T-helper 2 cell (primary cell): Measurements from ENCODE around the gene CDK13.

ENCODE experiments used
- DNase-seq, 5 experiments: peaks; one replicate each; pipeline versions ENCODE4 v3.0.0 to v3.0.0-alpha.2; 2012 to 2022

CDK13 gene

DNA sequence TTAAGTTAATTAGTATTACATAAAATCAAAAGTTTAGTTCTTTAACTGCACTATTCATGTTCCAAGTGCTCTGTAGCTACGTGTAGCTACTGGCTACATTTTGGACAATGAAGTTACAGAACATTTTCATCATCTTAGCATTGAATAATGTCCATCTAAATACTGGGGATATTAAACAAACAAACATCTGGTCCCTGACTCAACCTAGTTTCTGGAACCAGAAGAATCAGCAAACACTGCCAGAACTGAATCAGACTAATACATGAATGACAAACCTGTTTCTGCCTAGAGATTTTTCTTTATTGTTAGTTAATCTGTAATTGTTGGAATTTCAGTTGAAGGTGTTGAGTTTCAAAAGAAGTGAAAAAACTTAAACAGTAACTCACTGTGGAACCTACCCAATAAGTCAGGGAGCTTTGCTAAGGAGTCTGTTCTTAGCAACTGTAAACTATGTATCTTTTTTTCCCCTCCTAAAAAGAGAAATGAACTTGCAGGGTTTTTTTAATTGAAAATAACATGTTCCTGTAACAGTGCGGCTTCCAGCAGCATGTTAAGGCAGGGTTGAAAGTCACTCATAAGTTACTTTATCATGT, 58.3 kb downstream of the CDK13 start:
- DNase-seq = no peak

DNA sequence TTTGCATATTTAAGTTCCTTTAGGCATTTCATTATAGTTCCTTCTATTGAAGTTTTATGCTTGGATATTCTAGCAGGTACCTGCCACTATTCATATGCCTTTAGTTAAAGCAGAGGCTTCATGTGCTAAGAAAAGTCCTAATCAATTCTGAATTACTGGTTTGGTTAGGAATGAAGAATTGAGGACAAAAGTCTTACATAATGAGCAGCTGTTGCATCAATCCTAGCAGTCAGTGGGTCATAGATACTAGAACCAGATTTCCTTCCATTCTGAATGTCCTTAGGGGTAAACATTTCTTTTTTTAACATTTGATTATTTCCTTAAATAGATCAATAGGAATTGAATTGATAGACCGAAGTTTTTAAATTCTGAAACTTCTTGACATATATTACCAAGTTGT, 59.2 kb downstream of the CDK13 start:
- DNase-seq = no peak

DNA sequence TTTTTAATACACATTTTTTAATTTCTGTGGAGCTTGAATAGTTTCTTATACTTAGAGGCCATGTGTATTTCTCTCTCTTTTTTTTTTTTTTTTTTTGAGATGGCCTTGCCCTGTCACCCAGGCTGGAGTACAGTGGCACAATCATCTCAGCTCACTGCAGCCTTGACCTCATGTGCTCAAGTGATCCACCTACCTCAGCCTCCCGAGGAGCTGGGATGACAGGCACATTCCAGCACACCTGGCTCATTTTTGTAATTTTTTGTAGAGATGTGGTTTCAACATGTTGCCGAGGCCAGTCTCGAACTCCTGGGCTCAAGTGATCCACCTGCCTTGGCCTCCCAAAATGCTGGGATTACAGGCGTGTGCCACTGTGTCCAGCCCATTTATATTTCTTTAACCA, 64.3 kb downstream of the CDK13 start:
- no peak for DNase-seq

DNA sequence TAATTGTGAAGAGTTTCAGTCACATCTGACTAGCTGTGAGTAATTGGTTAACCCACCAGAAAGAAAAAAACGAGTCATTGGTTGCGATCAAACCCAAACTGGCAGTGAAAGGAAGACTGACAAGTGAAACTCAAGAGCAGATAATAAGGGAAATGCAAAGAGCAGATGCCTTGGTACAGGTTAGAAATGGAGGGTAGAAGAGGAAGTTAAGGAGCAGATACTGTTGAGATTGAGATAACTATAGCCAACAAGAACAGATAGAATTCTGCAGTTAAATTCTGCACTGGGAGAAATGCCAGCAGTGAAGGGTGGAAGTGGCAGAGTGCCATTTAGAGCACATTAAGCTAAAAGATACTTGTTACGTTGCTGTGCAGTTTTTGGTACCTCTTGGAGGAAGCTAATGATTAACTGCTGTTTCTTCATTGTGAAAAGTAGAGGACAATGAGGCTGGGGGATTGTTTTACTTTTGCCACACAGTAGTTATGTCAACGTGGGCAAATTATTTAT, 65.8 kb downstream of the CDK13 start:
- peak in 1 of 5 experiments; percentile 43 for DNase-seq

GRCh38 chr7:40019558-40019957, 69.5 kb downstream of the CDK13 start:
- no peak for DNase-seq

GRCh38 chr7:40024048-40024447, 74.0 kb downstream of the CDK13 start:
- DNase-seq = no peak

GRCh38 chr7:40024841-40025240, 74.8 kb downstream of the CDK13 start:
- no peak for DNase-seq

DNA sequence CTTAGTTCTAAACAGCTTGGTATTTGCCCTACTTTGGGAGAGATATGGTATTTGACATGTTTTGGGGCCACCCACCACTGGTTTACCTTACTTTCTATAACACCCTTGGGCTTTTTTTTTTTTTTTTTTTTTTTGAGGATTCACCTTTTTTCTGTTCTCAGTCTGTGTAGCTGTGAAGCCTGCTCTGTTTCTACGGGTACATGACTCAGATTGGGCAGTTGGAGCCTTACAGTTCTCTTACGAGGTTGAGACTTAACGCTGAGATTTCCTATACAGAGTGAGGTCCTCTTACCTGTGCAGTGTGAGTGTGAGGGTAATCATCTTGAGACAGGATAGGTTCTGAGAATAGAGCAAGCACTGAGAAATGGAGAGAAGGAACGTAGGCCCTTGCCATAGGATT, 77.5 kb downstream of the CDK13 start:
- DNase-seq = no peak

- no peak for DNase-seq
Observed at GRCh38 chr7:40033826-40034225, 83.8 kb downstream of the CDK13 start.

- no peak for DNase-seq
Observed at GRCh38 chr7:40041456-40041855, 91.4 kb downstream of the CDK13 start.

GRCh38 chr7:40043164-40043563, 93.1 kb downstream of the CDK13 start:
- DNase-seq = no peak

- peak in 1 of 5 experiments; percentile 15 for DNase-seq
Observed at GRCh38 chr7:40047661-40048060, 97.6 kb downstream of the CDK13 start.

DNA sequence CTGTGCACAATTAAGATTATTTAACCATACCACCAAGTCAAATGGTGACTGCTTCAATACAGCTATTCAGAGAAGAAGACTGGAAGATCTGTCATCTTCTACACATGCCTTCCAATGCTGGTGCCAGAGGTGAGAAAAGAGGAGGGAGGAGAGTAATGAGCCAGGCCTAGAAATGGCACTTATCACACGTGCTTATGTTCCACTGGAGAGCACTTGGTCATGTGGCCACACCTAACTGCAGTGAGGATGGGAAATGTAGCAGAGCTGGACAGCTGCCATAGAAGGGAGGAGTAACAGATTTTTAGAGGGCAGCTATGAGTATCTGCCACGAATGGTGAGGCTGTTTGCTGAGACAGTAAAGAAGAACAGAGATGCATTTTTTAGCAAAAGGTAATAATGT, 107.2 kb downstream of the CDK13 start:
- no peak for DNase-seq

GRCh38 chr7:40058026-40058425, 108.0 kb downstream of the CDK13 start:
- no peak for DNase-seq

- DNase-seq = no peak
Observed at GRCh38 chr7:40058636-40059035, 108.6 kb downstream of the CDK13 start.

DNA sequence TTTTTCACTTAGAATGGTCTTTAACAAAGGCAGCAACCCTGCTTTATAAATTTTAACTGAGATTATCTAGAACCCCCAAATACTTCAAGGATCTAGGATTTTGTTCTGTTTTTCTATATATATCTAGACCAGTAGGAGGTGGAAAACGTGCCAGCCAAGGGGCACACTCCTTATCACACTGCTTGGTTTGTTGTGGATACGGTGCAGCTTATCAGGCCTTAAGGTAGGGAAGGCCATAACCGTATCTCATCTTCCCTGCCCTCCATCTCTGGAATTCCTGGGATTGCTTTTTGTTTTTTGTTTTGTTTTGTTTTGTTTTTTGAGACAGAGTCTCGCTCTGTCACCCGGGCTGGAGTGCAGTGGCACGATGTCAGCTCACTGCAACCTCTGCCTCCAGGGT, 109.0 kb downstream of the CDK13 start:
- DNase-seq = no peak

- DNase-seq = no peak
Observed at GRCh38 chr7:40072268-40072667, 122.2 kb downstream of the CDK13 start.

DNA sequence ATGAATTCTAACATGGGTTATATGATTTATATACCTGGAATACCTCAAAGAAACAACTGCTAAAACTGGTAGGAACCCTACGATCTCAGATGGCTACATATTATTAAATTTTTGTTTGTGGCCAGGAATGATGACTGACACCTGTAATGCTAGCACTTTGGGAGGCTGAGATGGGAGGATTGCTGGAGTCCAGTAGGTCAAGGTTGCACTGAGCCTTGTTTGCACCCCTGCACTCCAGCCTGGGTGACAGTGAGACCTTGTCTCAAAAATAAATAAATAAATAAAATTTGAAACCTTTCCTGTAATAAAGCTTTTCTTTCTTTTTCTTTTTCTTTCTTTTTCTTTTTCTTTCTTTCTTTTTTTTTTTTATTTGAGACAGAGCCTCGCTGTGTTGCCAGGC, 123.2 kb downstream of the CDK13 start:
- DNase-seq = no peak

DNA sequence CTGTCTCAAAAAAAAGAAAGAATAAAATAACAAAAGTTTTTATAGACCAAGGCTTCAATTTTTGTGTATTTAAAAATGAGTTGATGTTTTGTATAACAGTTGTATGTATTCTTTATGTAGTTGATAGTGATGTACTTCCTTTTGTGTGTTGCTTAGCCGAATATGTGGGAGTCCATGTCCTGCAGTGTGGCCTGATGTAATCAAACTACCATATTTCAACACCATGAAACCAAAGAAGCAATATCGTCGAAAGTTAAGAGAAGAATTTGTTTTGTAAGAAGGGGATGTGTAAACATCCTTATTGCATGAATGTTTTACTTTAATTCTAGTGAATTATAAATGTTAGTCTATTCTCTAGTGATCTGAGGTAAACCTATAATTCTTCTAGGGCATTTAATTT, 127.8 kb downstream of the CDK13 start:
- DNase-seq = no peak

- DNase-seq = no peak
Observed at GRCh38 chr7:40092182-40092581, 142.1 kb downstream of the CDK13 start.

GRCh38 chr7:40093631-40094350, 143.7 kb downstream of the CDK13 start:
- DNase-seq = no peak

DNA sequence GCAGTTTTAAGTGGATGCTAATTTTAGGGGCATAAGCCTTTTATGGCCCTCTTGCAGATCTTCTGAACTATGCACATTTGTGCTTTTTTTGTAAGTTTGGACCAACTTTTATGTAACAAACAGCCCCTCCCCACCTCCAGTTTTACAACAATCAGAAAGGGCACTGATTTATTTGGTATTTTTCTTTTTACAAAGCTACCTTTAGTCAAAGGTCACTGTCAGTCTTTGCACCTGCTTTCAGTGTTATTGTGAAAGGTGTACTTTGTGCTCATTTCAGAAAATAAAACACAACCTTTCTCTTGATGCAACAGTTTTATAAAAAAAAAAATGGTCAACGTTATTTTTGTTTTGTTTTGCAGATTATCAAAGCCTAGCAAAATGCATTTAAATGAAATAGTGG, 145.2 kb downstream of the CDK13 start:
- no peak for DNase-seq

DNA sequence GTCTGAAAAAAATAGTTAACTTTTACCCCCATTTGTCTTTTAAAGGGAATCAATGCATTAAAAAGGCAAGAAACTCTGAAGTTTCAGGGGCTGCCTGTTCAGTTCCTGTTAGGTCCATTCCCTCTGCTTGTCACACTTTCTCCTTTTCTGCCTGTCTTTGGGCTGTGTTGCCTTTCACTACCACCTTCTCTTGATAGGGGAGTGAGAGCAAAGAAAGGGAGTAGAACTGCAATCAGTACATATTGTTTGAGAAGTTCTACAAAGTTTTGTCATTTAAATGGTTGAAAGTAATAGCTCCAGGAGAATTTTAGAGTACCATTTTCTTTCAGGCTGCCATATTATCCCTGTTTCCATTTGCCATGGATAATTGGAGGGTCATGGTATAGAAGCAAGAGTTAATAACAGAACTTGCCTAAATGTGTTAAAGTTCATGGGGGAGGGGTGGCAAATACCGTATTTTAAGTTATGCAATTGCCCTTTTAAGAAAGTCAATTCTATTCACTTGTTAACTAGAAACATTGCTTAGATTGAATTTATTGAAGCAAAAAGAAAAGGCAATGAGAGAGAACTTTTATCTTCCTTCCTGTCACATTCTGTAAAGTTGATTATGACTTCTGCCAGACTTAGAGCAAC, 145.8 kb downstream of the CDK13 start:
- no peak for DNase-seq

DNA sequence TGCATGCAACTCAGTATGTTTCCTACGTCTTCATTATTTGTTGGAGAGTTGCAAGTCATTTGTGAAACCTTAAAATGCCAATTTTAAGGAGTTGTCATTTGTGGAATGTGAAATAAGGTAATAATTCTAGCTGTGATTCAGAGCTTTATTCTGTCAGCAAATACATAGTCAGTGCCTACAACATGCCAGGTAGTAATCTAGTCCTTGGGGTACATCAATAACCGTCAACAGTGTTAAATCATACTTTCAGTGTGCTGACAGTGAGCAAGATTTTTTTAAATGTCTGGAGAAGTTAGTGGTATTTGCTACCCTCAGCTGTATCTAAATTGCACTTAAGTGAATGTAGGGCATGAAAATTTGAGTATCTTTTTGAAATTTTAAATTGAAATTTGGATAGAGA, 147.7 kb downstream of the CDK13 start:
- DNase-seq = no peak
